GM12865 (cell line): ENCODE data around the gene SIT1.

Source experiments
- DNase-seq: peaks from one replicate; pipeline ENCODE4 v3.0.0; 2010; ENCODE audit warnings: low read depth
- H3K4me3 ChIP-seq: 2 replicates; pipeline ENCODE4 v1.5.1; 2011; ENCODE audit warnings: mild to moderate bottlenecking, low read depth, low read length, control low read depth
- TF ChIP-seq, protein P1 (sequence below): IDR thresholded peaks from 2 replicates; pipeline ENCODE4 v1.5.1; 2011; ENCODE audit warnings: low read length, control low read depth, low read depth, inconsistent platforms; ENCODE audit not compliant: insufficient read depth; ENCODE audit errors: missing control alignments

Gene SIT1

DNA sequence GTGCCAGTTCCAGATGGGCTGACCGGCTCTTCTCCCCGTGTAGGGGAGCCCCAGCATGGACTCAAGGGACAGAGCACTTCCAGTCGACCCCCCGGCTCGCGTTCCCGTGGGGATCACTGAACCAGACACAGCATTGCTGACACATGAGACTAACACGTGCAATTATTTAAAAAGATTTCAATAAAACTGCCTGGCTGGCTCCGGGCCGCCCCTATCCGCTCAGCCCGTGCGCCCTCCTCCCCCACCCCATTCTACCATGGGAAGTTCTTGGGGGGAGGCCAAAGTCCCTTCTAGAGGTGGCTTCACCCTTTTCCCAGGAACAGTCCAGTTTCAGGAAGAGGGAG, 40.9 kb downstream of the SIT1 start:
- DNase-seq: no peak
- TF ChIP-seq, protein P1, sequence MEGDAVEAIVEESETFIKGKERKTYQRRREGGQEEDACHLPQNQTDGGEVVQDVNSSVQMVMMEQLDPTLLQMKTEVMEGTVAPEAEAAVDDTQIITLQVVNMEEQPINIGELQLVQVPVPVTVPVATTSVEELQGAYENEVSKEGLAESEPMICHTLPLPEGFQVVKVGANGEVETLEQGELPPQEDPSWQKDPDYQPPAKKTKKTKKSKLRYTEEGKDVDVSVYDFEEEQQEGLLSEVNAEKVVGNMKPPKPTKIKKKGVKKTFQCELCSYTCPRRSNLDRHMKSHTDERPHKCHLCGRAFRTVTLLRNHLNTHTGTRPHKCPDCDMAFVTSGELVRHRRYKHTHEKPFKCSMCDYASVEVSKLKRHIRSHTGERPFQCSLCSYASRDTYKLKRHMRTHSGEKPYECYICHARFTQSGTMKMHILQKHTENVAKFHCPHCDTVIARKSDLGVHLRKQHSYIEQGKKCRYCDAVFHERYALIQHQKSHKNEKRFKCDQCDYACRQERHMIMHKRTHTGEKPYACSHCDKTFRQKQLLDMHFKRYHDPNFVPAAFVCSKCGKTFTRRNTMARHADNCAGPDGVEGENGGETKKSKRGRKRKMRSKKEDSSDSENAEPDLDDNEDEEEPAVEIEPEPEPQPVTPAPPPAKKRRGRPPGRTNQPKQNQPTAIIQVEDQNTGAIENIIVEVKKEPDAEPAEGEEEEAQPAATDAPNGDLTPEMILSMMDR: no peak
- no peak overlapping the region for H3K4me3 ChIP-seq

DNA sequence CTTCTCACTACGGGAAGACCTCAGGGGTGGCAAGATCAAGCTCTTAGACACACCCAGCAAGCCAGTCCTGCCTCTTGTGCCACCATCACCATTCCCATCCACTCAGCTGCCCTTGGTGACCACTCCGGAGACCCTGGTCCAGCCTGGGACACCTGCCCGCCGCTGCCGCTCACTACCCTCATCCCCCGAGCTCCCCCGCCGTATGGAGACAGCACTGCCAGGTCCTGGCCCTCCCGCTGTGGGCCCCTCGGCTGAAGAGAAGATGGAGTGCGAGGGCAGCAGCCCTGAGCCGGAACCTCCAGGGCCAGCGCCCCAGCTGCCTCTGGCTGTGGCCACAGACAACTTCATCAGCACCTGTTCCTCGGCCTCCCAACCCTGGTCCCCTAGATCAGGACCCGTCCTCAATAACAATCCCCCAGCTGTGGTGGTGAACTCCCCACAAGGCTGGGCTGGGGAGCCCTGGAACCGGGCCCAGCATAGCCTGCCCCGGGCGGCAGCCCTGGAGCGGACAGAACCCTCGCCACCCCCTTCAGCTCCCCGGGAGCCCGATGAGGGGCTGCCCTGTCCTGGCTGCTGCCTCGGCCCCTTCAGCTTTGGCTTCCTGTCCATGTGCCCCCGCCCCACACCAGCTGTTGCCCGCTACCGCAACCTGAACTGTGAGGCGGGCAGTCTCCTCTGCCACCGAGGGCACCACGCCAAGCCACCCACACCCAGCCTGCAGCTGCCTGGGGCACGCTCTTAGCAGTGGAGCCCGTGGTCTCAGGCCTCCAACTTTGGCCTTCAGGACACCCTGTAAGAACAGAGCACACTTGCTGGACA, 41.5 kb downstream of the SIT1 start:
- no peak overlapping the region for H3K4me3 ChIP-seq
- TF ChIP-seq, protein P1: no peak
- no peak for DNase-seq

DNA sequence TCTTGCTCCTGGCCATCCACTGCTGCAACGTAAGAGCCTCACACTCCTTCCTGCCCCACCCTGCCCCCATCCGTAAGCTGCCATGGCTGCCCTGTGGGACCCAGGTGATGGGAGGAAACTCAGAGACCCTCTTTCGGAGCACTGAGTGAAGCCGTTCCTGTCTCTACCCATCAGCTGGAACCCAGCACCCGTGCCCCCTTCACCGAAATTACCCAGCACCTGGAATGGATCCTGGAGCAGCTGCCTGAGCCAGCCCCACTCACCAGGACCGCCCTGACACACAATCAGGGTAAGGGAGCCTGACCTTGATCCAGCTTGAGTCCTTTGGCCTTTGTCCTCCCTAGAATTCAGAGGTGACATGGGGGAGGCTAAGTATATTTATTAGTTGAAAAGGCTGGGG, 42.5 kb downstream of the SIT1 start:
- TF ChIP-seq, protein P1: no peak
- no peak overlapping the region for H3K4me3 ChIP-seq
- no peak for DNase-seq

DNA sequence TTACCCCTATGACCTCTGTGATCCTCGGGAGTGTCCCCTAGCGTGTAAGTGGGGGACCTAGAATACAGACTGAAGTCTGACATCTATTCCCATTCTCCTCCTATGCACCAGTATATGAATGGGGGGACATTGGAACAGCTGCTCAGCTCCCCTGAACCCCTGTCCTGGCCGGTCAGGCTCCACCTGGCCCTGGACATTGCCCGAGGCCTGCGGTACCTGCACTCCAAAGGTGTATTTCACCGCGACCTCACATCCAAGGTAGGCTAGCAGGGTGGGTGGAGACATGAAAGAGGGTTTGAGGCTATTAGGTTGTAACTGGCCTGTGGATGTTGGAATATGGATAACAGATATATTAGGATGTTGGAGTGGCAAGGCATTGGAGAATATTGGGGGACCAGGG, 44.0 kb downstream of the SIT1 start:
- TF ChIP-seq, protein P1: no peak
- DNase-seq: no peak
- H3K4me3 ChIP-seq: no peak overlapping the region

DNA sequence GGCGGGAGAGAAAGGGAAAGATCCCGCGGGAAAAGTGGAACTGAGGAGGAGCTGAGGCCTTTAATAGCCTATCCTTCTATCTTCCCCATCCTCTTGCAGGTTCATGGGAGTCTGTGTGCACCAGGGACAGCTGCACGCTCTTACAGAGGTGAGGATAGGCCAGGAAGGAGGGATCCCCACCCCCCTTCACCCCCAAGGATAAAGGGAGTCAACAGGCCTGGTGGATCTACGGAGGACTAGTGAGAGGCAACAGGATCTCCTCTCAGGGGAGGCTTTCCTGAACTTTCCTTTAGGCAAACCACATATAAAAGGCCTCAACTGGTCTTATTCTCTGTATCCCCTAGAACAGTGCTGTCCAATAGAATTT, 44.6 kb downstream of the SIT1 start:
- TF ChIP-seq, protein P1: no peak
- DNase-seq: no peak
- peak overlapping the region; percentile 61 for H3K4me3 ChIP-seq

DNA sequence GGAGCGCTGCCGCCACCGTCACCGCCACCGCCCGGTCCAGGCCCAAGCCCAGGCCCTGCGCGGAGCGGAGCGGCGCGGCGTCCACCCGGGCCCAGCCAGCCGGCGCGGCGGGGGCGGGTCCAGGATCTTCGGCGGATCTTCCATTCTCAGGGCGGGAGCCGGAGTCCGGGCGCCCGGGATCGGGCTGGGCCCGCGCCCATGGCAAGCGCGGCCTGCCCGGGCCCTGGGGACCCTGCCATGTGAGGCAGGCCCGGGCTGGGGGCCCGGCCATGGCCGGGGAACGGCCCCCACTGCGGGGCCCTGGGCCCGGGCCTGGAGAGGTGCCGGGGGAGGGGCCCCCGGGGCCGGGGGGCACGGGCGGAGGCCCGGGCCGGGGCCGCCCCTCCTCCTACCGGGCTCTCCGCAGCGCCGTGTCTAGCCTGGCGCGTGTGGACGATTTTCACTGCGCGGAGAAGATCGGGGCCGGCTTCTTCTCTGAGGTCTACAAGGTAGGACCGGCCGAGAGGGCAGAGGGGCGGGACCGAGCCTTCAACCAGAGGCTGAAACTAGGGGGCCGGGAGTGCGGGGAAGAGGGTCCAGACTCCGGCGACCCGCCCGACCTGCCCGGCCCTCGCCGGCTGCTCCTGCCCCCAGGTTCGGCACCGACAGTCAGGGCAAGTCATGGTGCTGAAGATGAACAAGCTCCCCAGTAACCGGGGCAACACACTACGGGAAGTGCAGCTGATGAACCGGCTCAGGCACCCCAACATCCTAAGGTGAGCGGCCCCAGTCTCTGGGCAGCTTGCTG, 45.2 kb downstream of the SIT1 start:
- TF ChIP-seq, protein P1: no peak
- peak overlapping the region; percentile 61 for H3K4me3 ChIP-seq
- peak; percentile 44 for DNase-seq
